Measurements from ENCODE around the gene FGF9.

Gene FGF9

DNA sequence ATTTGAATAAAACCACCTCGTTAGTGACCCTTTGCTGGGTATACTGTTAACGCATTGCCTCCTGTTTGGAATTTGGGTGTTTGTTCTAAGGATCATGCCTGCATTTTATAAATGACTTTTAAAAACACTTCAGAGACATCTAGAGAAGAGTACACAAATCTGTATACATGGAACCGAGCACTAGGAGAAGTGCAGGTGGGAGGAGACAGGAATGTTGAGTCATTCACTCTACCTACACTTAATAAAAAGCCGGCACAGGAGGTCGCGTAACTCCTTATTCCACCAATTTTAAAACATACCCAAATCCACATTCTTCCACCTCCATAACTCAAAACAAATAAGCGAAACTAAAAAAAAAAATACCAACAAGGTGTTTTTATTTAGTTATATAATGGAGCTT, 48.6 kb downstream of the FGF9 start:
- DNase-seq = no peak

GRCh38 chr13:21723807-21724505, 53.1 kb downstream of the FGF9 start:
- DNase-seq = no peak

- no peak for DNase-seq
These were observed 59.5 kb downstream of the FGF9 start for GRCh38 chr13:21730186-21730880.

- DNase-seq = no peak
These were observed 62.8 kb downstream of the FGF9 start for GRCh38 chr13:21733475-21734263.

DNA sequence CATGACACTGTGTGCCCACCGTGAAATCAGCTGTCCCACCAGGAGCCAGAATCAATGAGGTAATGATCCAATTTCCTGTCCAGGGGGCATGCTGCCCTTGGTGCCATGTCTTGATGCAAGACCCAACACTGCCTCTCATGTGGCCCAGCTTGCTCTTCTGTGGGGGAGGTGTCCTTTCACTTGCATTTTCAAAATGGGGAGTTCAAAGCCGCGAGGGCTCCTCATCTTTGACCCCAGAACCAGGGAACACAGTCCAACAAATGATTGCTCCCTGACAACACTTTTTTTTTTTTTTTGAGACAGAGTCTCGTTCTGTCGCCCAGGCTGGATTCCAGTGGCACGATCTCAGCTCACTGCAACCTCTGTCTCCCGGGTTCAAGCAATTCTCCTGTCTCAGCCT, 64.1 kb downstream of the FGF9 start:
- no peak for DNase-seq

GRCh38 chr13:21735701-21736401, 65.0 kb downstream of the FGF9 start:
- DNase-seq = peak in 2 of 3 experiments; percentile 39 to 46

DNA sequence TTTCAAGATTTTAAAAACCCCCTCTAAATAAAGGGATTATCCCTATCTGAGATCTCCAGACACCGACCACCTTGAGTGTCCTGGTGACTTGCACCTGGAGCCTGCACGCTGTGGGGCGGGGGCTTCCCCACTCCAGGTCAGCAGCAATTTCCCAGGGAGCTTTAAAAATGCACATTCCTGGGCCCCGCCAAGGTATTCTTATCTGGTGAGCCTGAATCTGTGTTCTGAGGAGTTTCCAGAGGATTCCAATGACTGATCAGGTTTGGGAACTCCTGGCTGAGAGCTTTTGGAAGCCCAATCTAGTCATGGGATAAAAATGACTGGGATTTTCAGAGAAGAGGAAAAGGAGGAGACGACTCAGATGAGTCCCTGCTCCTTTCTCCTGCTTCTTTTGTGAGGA, 66.1 kb downstream of the FGF9 start:
- no peak for DNase-seq

GRCh38 chr13:21738630-21739029, 67.8 kb downstream of the FGF9 start:
- DNase-seq = peak in 1 of 3 experiments; percentile 2

DNA sequence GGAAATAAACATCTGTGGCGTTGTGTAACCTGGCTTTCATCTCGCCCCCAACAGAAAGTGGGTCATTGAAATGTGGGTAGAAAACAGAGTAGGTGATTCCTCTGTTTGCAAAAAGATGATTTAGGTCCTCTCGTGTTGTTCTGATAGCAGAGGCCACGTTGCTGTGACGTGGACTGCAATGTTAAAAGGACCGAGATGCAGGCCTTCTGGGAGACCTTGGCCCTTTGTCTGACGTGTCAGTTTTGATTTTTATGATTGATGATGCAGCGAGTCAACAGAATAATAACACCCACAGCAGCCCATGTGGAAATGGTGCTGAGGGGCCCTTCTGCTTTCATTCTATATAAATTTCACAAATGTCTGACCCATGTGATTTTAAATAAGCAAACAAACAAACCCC, 68.9 kb downstream of the FGF9 start:
- DNase-seq = peak in 2 of 3 experiments; percentile 20 to 50

DNA sequence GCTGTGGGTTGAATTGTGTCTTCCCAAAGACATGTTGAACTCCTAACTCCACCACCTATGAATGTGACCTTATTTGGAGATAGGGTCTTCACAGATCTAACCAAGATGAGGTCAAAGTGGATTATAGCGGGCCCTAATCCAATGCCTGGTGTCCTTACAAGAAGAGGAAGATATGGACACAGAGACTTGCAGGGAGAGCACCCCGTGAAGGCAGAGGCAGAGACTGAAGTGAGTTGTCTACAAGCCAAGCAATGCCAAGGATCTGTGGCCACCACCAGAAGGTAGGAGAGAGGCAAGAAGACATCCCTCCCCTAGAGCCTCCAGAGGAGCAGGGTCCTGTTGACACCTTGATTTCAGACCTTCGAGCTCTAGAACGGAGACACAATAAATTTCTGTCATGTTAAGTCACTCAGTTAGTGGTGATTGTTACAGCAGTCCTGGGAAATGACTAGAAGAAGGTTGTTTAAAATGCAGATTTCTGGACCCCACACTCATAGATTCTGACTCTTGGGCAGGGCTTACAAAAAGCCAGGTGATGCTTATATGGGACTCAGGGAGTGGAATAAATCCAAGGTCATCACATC, 70.6 kb downstream of the FGF9 start:
- DNase-seq = no peak

GRCh38 chr13:21742096-21742495, 71.2 kb downstream of the FGF9 start:
- no peak for DNase-seq

- no peak for DNase-seq
These were observed 73.3 kb downstream of the FGF9 start for GRCh38 chr13:21744149-21744548.

- no peak for DNase-seq
These were observed 74.4 kb downstream of the FGF9 start for GRCh38 chr13:21745307-21745706.

GRCh38 chr13:21747456-21747855, 76.6 kb downstream of the FGF9 start:
- DNase-seq = no peak

GRCh38 chr13:21748166-21748565, 77.3 kb downstream of the FGF9 start:
- no peak for DNase-seq

- no peak for DNase-seq
These were observed 78.5 kb downstream of the FGF9 start for GRCh38 chr13:21749410-21749809.

DNA sequence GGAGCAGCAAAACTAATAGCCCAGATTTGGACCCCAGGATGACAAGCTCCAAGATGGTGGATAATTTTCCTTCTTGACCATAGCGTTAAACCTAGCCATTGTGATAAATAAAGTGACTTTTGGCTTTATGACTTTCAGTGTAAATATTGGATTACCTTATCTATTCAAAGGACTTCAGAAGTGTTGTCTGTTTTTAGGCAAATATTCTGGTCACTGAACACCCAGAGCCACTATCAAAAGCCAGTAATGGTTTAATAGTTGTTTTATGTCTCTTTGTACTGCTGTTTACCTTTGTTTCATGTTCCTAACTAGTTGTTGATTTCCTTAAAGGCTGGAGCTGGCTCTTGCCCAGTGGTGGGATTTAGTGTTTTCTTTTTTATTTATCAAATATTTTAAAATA, 81.6 kb downstream of the FGF9 start:
- no peak for DNase-seq

DNA sequence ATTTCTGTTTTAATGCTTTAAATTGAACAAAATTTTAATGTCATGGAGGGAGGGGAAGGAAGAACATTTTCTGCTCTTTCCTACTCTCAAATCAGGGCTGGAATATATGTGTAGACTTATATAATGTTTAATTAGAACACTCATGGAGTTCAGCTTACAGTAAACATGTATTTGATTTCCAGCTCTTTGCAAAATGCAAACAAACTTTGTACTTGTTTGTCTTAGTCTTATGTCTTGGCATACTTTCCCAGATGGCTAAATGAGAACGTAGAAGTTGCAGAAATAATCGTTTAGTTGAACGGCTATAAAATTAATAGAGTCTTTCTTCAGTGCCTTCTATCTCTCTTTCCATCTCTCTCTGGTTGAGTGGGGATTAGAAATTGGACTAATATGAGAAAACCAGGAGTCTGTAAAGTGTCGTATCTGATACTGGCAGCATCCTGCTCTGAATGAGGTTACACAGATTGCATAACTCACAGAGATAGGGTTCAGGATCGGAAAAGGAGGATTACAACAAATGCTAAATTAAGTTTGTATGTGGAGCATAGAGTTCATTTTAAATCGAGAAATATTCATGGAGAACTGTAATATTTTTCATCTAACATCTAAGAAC, 82.3 kb downstream of the FGF9 start:
- no peak for DNase-seq
